SK-N-SH treated with all-trans-retinoic acid at 6 μM for 48 hours (cell line): ENCODE results near the gene DDX39A.

ENCODE experiments used
- ARNTL ChIP-seq: fragments of 450-650 bp; formaldehyde crosslinking; IDR thresholded peaks from 2 replicates; pipeline ENCODE4 v1.5.0; 2020; ENCODE audit warnings: low read depth, mild to moderate bottlenecking, moderate library complexity, borderline replicate concordance
- BACH2 ChIP-seq: fragments of 250-450 bp; sonication (Bioruptor Pico); IDR thresholded peaks from 2 replicates; pipeline ENCODE4 v1.9.0; 2021; ENCODE audit warnings: mild to moderate bottlenecking, borderline replicate concordance
- CSDC2 ChIP-seq: fragments of 250-450 bp; sonication (Bioruptor Pico); IDR thresholded peaks from 2 replicates; pipeline ENCODE4 v1.5.0; 2020; ENCODE audit warnings: mild to moderate bottlenecking, moderate library complexity
- ESRRG ChIP-seq: fragments of 250-450 bp; sonication (Bioruptor Pico); IDR thresholded peaks from 2 replicates; pipeline ENCODE4 v1.6.1; 2021; ENCODE audit warnings: mild to moderate bottlenecking
- GLIS3 ChIP-seq: fragments of 250-450 bp; sonication (Bioruptor Pico); IDR thresholded peaks from 2 replicates; pipeline ENCODE4 v1.5.0; 2020; ENCODE audit warnings: mild to moderate bottlenecking, moderate library complexity
- RARB ChIP-seq: fragments of 250-450 bp; sonication (Bioruptor Pico); IDR thresholded peaks from 2 replicates; pipeline ENCODE4 v1.8.0; 2021; ENCODE audit warnings: mild to moderate bottlenecking, moderate library complexity
- SNAI2 ChIP-seq: fragments of 250-450 bp; sonication (Bioruptor Pico); IDR thresholded peaks from 2 replicates; pipeline ENCODE4 v1.5.0; 2020; ENCODE audit warnings: mild to moderate bottlenecking, moderate library complexity
- ZFP3 ChIP-seq: fragments of 250-450 bp; sonication (Bioruptor Pico); IDR thresholded peaks from 2 replicates; pipeline ENCODE4 v1.5.0; 2020; ENCODE audit warnings: mild to moderate bottlenecking, moderate library complexity
- ZFP30 ChIP-seq: fragments of 450-650 bp; formaldehyde crosslinking; IDR thresholded peaks from 2 replicates; pipeline ENCODE4 v1.5.0; 2022; ENCODE audit warnings: mild to moderate bottlenecking, moderate library complexity
- ZNF565 ChIP-seq: fragments of 450-650 bp; formaldehyde crosslinking; conservative IDR thresholded peaks from 2 replicates; pipeline ENCODE4 v1.5.0; 2020; ENCODE audit warnings: low read depth, mild to moderate bottlenecking, moderate library complexity
- ZNF70 ChIP-seq: fragments of 450-650 bp; formaldehyde crosslinking; IDR thresholded peaks from 2 replicates; pipeline ENCODE4 v1.5.0; 2020; ENCODE audit warnings: mild to moderate bottlenecking, moderate library complexity
- ZNF8 ChIP-seq: fragments of 450-650 bp; formaldehyde crosslinking; IDR thresholded peaks from 2 replicates; pipeline ENCODE4 v1.5.0; 2020; ENCODE audit warnings: mild to moderate bottlenecking, moderate library complexity
- TF ChIP-seq, protein P1 (sequence below): fragments of 250-450 bp; sonication (Bioruptor Pico); IDR thresholded peaks from 2 replicates; pipeline ENCODE4 v1.8.0; 2021; ENCODE audit warnings: low read depth, mild to moderate bottlenecking, moderate library complexity, borderline replicate concordance
- TF ChIP-seq, protein P2 (sequence below): fragments of 250-450 bp; sonication (Bioruptor Pico); IDR thresholded peaks from 2 replicates; pipeline ENCODE4 v1.8.0; 2020; ENCODE audit warnings: mild to moderate bottlenecking, moderate library complexity, borderline replicate concordance

DNA sequence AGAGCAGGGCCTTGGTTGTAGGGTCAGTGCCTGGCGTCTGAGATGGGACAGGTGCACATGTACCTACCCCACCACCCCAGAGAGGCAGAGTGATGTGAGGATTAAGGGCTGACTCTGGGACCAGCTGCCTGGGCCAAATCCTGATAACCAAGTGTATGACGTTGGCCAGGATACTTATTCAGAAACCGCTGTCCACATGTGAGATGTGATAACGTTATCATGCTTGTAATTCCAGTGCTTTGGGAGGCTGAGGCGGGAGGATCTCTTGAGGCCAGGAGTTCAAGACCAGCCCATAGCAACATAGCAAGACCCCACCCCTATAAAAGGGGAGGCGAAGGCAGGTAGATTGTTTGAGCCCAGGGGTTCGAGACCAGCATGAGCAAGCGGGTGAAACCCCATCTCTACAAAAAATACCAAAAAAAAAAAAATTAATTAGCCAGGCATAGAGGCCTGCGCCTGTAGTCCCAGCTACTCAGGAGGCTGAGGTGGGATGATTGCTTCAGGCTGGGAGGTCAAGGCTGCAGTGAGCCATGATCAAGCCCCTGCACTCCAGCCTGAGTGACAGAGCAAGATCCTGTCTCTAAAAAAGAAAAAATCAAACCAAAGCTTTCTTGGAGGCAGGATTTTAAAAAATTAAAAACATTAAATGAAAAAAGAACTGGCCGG lies 27.9 kb downstream of the DDX39A start:
- TF ChIP-seq, protein P1, sequence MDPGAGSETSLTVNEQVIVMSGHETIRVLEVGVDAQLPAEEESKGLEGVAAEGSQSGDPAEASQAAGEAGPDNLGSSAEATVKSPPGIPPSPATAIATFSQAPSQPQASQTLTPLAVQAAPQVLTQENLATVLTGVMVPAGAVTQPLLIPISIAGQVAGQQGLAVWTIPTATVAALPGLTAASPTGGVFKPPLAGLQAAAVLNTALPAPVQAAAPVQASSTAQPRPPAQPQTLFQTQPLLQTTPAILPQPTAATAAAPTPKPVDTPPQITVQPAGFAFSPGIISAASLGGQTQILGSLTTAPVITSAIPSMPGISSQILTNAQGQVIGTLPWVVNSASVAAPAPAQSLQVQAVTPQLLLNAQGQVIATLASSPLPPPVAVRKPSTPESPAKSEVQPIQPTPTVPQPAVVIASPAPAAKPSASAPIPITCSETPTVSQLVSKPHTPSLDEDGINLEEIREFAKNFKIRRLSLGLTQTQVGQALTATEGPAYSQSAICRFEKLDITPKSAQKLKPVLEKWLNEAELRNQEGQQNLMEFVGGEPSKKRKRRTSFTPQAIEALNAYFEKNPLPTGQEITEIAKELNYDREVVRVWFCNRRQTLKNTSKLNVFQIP (CRISPR knock-in tag), result no peak
- TF ChIP-seq ZFP3 (CRISPR knock-in tag) (no peak), GLIS3 (no peak), SNAI2 (CRISPR knock-in tag) (no peak), ESRRG (CRISPR knock-in tag) (no peak), ZNF70 (no peak), ZFP30 (CRISPR knock-in tag) (no peak), ZNF565 (CRISPR knock-in tag) (no peak), RARB (CRISPR knock-in tag) (no peak), ARNTL (CRISPR knock-in tag) (no peak), ZNF8 (CRISPR knock-in tag) (no peak), BACH2 (CRISPR knock-in tag) (no peak), CSDC2 (no peak)
- TF ChIP-seq, protein P2, sequence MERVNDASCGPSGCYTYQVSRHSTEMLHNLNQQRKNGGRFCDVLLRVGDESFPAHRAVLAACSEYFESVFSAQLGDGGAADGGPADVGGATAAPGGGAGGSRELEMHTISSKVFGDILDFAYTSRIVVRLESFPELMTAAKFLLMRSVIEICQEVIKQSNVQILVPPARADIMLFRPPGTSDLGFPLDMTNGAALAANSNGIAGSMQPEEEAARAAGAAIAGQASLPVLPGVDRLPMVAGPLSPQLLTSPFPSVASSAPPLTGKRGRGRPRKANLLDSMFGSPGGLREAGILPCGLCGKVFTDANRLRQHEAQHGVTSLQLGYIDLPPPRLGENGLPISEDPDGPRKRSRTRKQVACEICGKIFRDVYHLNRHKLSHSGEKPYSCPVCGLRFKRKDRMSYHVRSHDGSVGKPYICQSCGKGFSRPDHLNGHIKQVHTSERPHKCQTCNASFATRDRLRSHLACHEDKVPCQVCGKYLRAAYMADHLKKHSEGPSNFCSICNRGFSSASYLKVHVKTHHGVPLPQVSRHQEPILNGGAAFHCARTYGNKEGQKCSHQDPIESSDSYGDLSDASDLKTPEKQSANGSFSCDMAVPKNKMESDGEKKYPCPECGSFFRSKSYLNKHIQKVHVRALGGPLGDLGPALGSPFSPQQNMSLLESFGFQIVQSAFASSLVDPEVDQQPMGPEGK (CRISPR knock-in tag), result no peak
